HepG2 (cell line): ENCODE results near the gene ANKRD1. TPM values are rescaled to one million over a fixed set of nuclear protein-coding genes. Genes with fewer than 3 reads are reported as not detected.

ENCODE experiments used
- ATAC-seq: fragments of 200-7000 bp; cut with Tn5 transposase; 3 replicates; pipeline ENCODE4 v1.9.1; 2020; ENCODE audit warnings: mild to moderate bottlenecking, moderate library complexity
- BruUV-seq: library from RNA; stranded (reverse); fragments of 400-500 nt; replicated peaks from 2 replicates; lab custom pipeline; 2021; lab: Mats Ljungman, UMichigan
- CTCF ChIA-PET: fragments of 300-600 bp; formaldehyde crosslinking; extraction: SDS; loops from one replicate; lab custom pipeline; 2021; ENCODE audit warnings: low total read pairs, inconsistent platforms, low intra/inter-chr PET ratio; lab: Yijun Ruan, JAX
- POLR2A ChIA-PET: fragments of 350-600 bp; sonication (Branson Sonifier 250); formaldehyde crosslinking; loops from one replicate; lab custom pipeline; 2020; ENCODE audit warnings: antibody characterized with exemption, inconsistent platforms; lab: Yijun Ruan, JAX
- DNase-seq: peaks from one replicate; pipeline ENCODE4 v3.0.0-alpha.2; 2015; ENCODE audit warnings: low spot score
- FAIRE-seq: peaks from 3 replicates; lab custom pipeline; 2011; peaks lifted over from hg19 to GRCh38; lab: Jason Lieb, UNC
- H2AFZ ChIP-seq: one replicate; pipeline ENCODE4 v1.6.1; 2011; ENCODE audit warnings: low read length, inconsistent platforms
- H3K27ac ChIP-seq: fragments of 300-600 bp; 3 replicates; pipeline ENCODE4 v1.8.0; 2011; ENCODE audit warnings: mixed run types, mild to moderate bottlenecking, mixed read lengths, low read length, inconsistent platforms; ENCODE audit not compliant: insufficient read depth; ENCODE audit errors: extremely low read length
- H3K27me3 ChIP-seq, 2 experiments: fragments of 200-600 bp in 1 of 2; 2 replicates in 1 of 2; 3 replicates in 1 of 2; pipeline versions ENCODE4 v1.6.0 to v1.8.0; 2011; ENCODE audit warnings: low read length in 2 of 2, mild to moderate bottlenecking in 2 of 2, moderate library complexity in 2 of 2, inconsistent platforms in 1 of 2; ENCODE audit not compliant: insufficient read depth in 2 of 2, control insufficient read depth in 1 of 2
- H3K36me3 ChIP-seq, 2 experiments: fragments of 200-600 bp in 1 of 2; replicated peaks in 1 of 2; 2 replicates in 1 of 2; 3 replicates in 1 of 2; pipeline versions ENCODE4 v1.5.1 to v1.8.0; 2011; ENCODE audit warnings: low read length in 2 of 2, inconsistent platforms in 1 of 2; ENCODE audit not compliant: insufficient read depth in 2 of 2, control insufficient read depth in 1 of 2
- H3K4me1 ChIP-seq: 2 replicates; pipeline ENCODE4 v1.5.1; 2012; ENCODE audit warnings: low read length, inconsistent platforms; ENCODE audit not compliant: insufficient read depth
- H3K4me2 ChIP-seq: 2 replicates; pipeline ENCODE4 v1.6.0; 2011; ENCODE audit warnings: low read depth, low read length, inconsistent platforms
- H3K4me3 ChIP-seq, 3 experiments: fragments of 200-600 bp in 1 of 3; sonication (generic), shearing (Covaris generic) in 1 of 3; replicated peaks in 1 of 3; 2 replicates each; pipeline ENCODE4 v1.5.1; 2011 to 2016; ENCODE audit warnings: low read length in 3 of 3, inconsistent platforms in 2 of 3, low read depth in 2 of 3, mild to moderate bottlenecking in 2 of 3, control low read depth in 1 of 3, mixed read lengths in 1 of 3; ENCODE audit not compliant: insufficient read depth in 1 of 3
- H3K79me2 ChIP-seq: one replicate; pipeline ENCODE4 v1.6.1; 2011; ENCODE audit warnings: low read length, inconsistent platforms; ENCODE audit not compliant: insufficient read depth
- H3K9ac ChIP-seq: 2 replicates; pipeline ENCODE4 v1.6.0; 2011; ENCODE audit warnings: mild to moderate bottlenecking, low read depth, low read length, inconsistent platforms; ENCODE audit not compliant: insufficient read depth
- H3K9me3 ChIP-seq: 2 replicates; pipeline ENCODE4 v1.5.1; 2012; ENCODE audit warnings: mild to moderate bottlenecking, low read length
- H4K20me1 ChIP-seq: 2 replicates; pipeline ENCODE4 v1.6.0; 2011; ENCODE audit warnings: inconsistent platforms, mild to moderate bottlenecking, low read length, moderate library complexity; ENCODE audit not compliant: insufficient read depth
- AGO1 ChIP-seq: fragments of 200-400 bp; formaldehyde crosslinking; IDR thresholded peaks from 2 replicates; pipeline ENCODE4 v1.6.1; 2017; ENCODE audit warnings: mild to moderate bottlenecking, low read depth, low read length, moderate library complexity; ENCODE audit not compliant: poor library complexity, severe bottlenecking
- AKNA ChIP-seq: sonication (generic); formaldehyde crosslinking; IDR thresholded peaks from 2 replicates; pipeline ENCODE4 v1.4.0; 2020; ENCODE audit warnings: missing genetic modification reagents, borderline replicate concordance
- ARID5B ChIP-seq: IDR thresholded peaks from 2 replicates; pipeline ENCODE4 v1.4.0; 2020; ENCODE audit warnings: mild to moderate bottlenecking, missing genetic modification reagents
- CBX5 ChIP-seq: sonication (generic); formaldehyde crosslinking; IDR thresholded peaks from 2 replicates; pipeline ENCODE4 v1.4.0; 2020; ENCODE audit warnings: missing genetic modification reagents, borderline replicate concordance
- GATAD1 ChIP-seq: IDR thresholded peaks from 2 replicates; pipeline ENCODE4 v1.6.1; 2016; ENCODE audit warnings: missing genetic modification reagents, missing compliant biosample characterization
- ISL2 ChIP-seq: sonication (generic); formaldehyde crosslinking; IDR thresholded peaks from 2 replicates; pipeline ENCODE4 v1.5.0; 2020; ENCODE audit warnings: missing genetic modification reagents
- POLR2AphosphoS2 ChIP-seq: IDR thresholded peaks from 2 replicates; pipeline ENCODE4 v1.6.1; 2011; ENCODE audit warnings: low read depth, low read length, improper control_type of control experiment
- RARG ChIP-seq: sonication (generic); formaldehyde crosslinking; IDR thresholded peaks from 2 replicates; pipeline ENCODE4 v1.4.0; 2020; ENCODE audit warnings: low read depth, mild to moderate bottlenecking, missing genetic modification reagents
- RFX5 ChIP-seq: IDR thresholded peaks from 2 replicates; pipeline ENCODE4 v1.6.1; 2011; ENCODE audit warnings: low read depth, low read length, improper control_type of control experiment
- TMF1 ChIP-seq: sonication (generic); formaldehyde crosslinking; IDR thresholded peaks from 2 replicates; pipeline ENCODE4 v1.8.1; 2022; ENCODE audit warnings: low read depth, missing genetic modification reagents
- ZBTB3 ChIP-seq: sonication (generic); formaldehyde crosslinking; IDR thresholded peaks from 2 replicates; pipeline ENCODE4 v1.4.0; 2020; ENCODE audit warnings: low read depth, mild to moderate bottlenecking, moderate library complexity, missing genetic modification reagents, borderline replicate concordance
- ZNF136 ChIP-seq: sonication (generic); formaldehyde crosslinking; IDR thresholded peaks from 2 replicates; pipeline ENCODE4 v1.8.1; 2022; ENCODE audit warnings: low read depth, mild to moderate bottlenecking, moderate library complexity, missing genetic modification reagents
- ZNF253 ChIP-seq: sonication (generic); formaldehyde crosslinking; IDR thresholded peaks from 2 replicates; pipeline ENCODE4 v1.8.0; 2022; ENCODE audit warnings: mild to moderate bottlenecking, missing genetic modification reagents, borderline replicate concordance
- ZNF672 ChIP-seq: sonication (generic); formaldehyde crosslinking; IDR thresholded peaks from 2 replicates; pipeline ENCODE4 v1.8.1; 2022; ENCODE audit warnings: missing genetic modification reagents
- ZNF782 ChIP-seq: sonication (generic); formaldehyde crosslinking; IDR thresholded peaks from 2 replicates; pipeline ENCODE4 v1.4.0; 2020; ENCODE audit warnings: missing genetic modification reagents, mild to moderate bottlenecking, borderline replicate concordance
- WGBS: methylation state at CpG from one replicate; pipeline ENCODE4 v1.1.6; 2017; ENCODE audit warnings: low lambda C conversion rate; 5-methylcytosine and 5-hydroxymethylcytosine counted together
- in situ Hi-C: cut with HindIII; loops from 2 replicates; pipeline ENCODE4 v1.10.0; 2017; ENCODE audit warnings: low pct_unique_long_range_greater_than_20kb; ENCODE audit not compliant: extremely low pct_ligation_motif_present
- intact Hi-C: fragments of 100-400 bp; cut with micrococcal nuclease; formaldehyde crosslinking; loops from one replicate; pipeline ENCODE4 v1.10.0; 2022; ENCODE audit not compliant: unreplicated experiment
- polyA plus RNA-seq, 8 experiments: library from polyadenylated mRNA; depleted of rRNA in 3 of 8; stranded (reverse) in 7 of 8; unstranded in 1 of 8; fragments of >200 nt; fragmentation: Illumina TruSeq in 4 of 8; extraction: Trizol in 4 of 8; gene quantifications; 2 replicates each; pipeline versions ENCODE4 v1.2.1 to v1.2.3, GENCODE V29; 2011 to 2016; ENCODE audit warnings: low read depth in 4 of 8, missing spikeins in 1 of 8, mixed read lengths in 1 of 8; ENCODE audit not compliant: insufficient read depth in 1 of 8
- total RNA-seq, 5 experiments: library from RNA; depleted of rRNA; stranded (reverse); fragments of >200 nt; fragmentation: Illumina TruSeq; extraction: Trizol; gene quantifications; 2 replicates each; pipeline ENCODE4 v1.2.3, GENCODE V29; 2016; ENCODE audit warnings: low read depth in 1 of 5

Gene ANKRD1
- total and polyA plus RNA-seq, 2 of the 13 experiments (the other 11 are each of a cell fraction or from before 2014, with no cell fraction given), result 19.4 to 41.8 TPM

DNA sequence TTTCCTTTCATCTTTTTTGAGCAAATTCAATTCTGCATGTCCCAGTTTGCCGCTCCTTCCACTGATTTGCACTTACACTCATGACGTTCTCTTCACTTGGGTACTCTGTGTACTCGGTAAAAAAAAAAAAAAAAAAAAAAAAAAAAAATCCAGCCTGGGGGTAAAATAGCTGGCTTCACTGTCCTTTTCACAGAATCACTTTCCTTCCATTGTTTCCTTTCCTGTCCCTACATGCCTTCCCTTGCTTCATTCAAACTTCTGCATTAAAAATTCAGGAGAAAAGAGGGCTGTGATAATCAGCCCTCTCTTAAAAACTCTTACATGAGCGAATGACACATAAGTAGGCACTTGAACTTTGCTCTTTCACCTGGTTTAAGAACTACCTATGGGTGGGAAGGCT lies 8.7 kb downstream of the ANKRD1 start:
- ChIA-PET CTCF (interaction anchor here (1.6 to 2.3 kb wide), 2 partner anchors 94 to 339 kb away, joined by 13 to 17 read pairs; no protein-coding TSS in a partner anchor), POLR2A (interaction anchor here (0.6 to 2.7 kb wide), 4 partner anchors 9 to 270 kb away, joined by 3 to 20 read pairs (median 7); partner anchors contain the start of gene ANKRD1)
- H2AFZ ChIP-seq, result no peak overlapping the region
- H3K4me1 ChIP-seq, result peaks cover 16% of the 10 kb centered on the region
- intact Hi-C loops (no loop called here), in situ Hi-C loops (loop anchor here (5.0 kb wide), 1 partner anchor 340 kb away; no protein-coding TSS in a partner anchor)
- H3K27ac ChIP-seq, result no peak overlapping the region
- no peak overlapping the region for H3K9ac ChIP-seq
- no peaks in the 10 kb centered on the region for H3K79me2 ChIP-seq
- ATAC-seq (no peak), FAIRE-seq (no peak), DNase-seq (no peak)
- no peak overlapping the region for H3K4me2 ChIP-seq
- H3K9me3 ChIP-seq, result no peaks in the 10 kb centered on the region
- 71% methylated on average over 4 of the region's 4 CpGs for WGBS
- no peaks in the 10 kb centered on the region for H3K27me3 ChIP-seq
- H3K36me3 ChIP-seq, result peaks cover 1 to 9% of the 10 kb centered on the region in 2 experiments; a peak in 4 of 5 replicates
- no peak for TF ChIP-seq RARG (CRISPR knock-in tag)
- no peak for TF ChIP-seq RFX5
- TF ChIP-seq ZNF136 (CRISPR knock-in tag), result no peak
- TF ChIP-seq GATAD1 (CRISPR knock-in tag), result no peak
- TF ChIP-seq ZNF253 (CRISPR knock-in tag), result no peak
- no peak for TF ChIP-seq POLR2AphosphoS2
- TF ChIP-seq ARID5B (CRISPR knock-in tag), result no peak
- TF ChIP-seq ISL2, result no peak
- TF ChIP-seq CBX5 (CRISPR knock-in tag), result no peak
- no peak for TF ChIP-seq AKNA (CRISPR knock-in tag)
- TF ChIP-seq ZNF782 (CRISPR knock-in tag), result no peak
- TF ChIP-seq AGO1, result no peak
- no peak for TF ChIP-seq ZNF672 (CRISPR knock-in tag)
- no peak for TF ChIP-seq ZBTB3 (CRISPR knock-in tag)
- no peak for TF ChIP-seq TMF1 (CRISPR knock-in tag)
- no peak overlapping the region for H3K4me3 ChIP-seq
- BruUV-seq, result no TSS peak
- H4K20me1 ChIP-seq, result no peaks in the 10 kb centered on the region
